HG02759 (cell line): ENCODE results near the gene KRTAP5-2.
A peak's percentile ranks its signal among the peaks of the same experiment; 100 is the strongest.
"Not testable (repeated sequence)": the region's sequence is repeated elsewhere in the genome, so short reads cannot be mapped to it uniquely, and the experiment has no call there.

Experiments
- ATAC-seq: cut with Tn5 transposase; IDR thresholded peaks from one replicate; pipeline ENCODE4 v1.9.1; 2021; ENCODE audit warnings: mild to moderate bottlenecking, moderate library complexity; ENCODE audit not compliant: unreplicated experiment

KRTAP5-2 gene

GRCh38 chr11:1592628-1593027 is 5.5 kb downstream of the KRTAP5-2 start:
- no peak for ATAC-seq

GRCh38 chr11:1589996-1590395 is 8.1 kb downstream of the KRTAP5-2 start:
- ATAC-seq, result no peak

- not testable (repeated sequence) for ATAC-seq
Observed at GRCh38 chr11:1589191-1589963, 8.7 kb downstream of the KRTAP5-2 start.

- no peak for ATAC-seq
Observed at GRCh38 chr11:1586699-1587098, 11.4 kb downstream of the KRTAP5-2 start.

GRCh38 chr11:1584661-1585370 is 13.3 kb downstream of the KRTAP5-2 start, which contains the start of gene KRTAP5-1:
Gene KRTAP5-1 (minus strand): TSS chr11:1585283. CDS start chr11:1585249, 34 bp downstream.
- not testable (repeated sequence) for ATAC-seq

- not testable (repeated sequence) for ATAC-seq
Observed at GRCh38 chr11:1582909-1583308, 15.2 kb downstream of the KRTAP5-2 start.

- no peak for ATAC-seq
Observed at GRCh38 chr11:1581976-1582375, 16.1 kb downstream of the KRTAP5-2 start.

GRCh38 chr11:1576825-1577224 is 21.3 kb downstream of the KRTAP5-2 start:
- ATAC-seq, result no peak

GRCh38 chr11:1575756-1576155 is 22.3 kb downstream of the KRTAP5-2 start:
- not testable (repeated sequence) for ATAC-seq

GRCh38 chr11:1574933-1575242 is 23.2 kb downstream of the KRTAP5-2 start:
- ATAC-seq, result no peak

- ATAC-seq, result no peak
Observed at GRCh38 chr11:1574238-1574932, 23.7 kb downstream of the KRTAP5-2 start.

- ATAC-seq, result no peak
Observed at GRCh38 chr11:1573903-1574237, 24.2 kb downstream of the KRTAP5-2 start.

- no peak for ATAC-seq
Observed at GRCh38 chr11:1573077-1573902, 24.8 kb downstream of the KRTAP5-2 start.

GRCh38 chr11:1572197-1573076 is 25.7 kb downstream of the KRTAP5-2 start, which contains the start of gene DUSP8:
Gene DUSP8 (minus strand): TSS chr11:1572271. CDS start chr11:1565826, 6,445 bp downstream.
- peak; percentile 66 for ATAC-seq

- no peak for ATAC-seq
Observed at GRCh38 chr11:1571760-1572196, 26.3 kb downstream of the KRTAP5-2 start.

- no peak for ATAC-seq
Observed at GRCh38 chr11:1570896-1571759, 27.0 kb downstream of the KRTAP5-2 start.

GRCh38 chr11:1570531-1570895 is 27.6 kb downstream of the KRTAP5-2 start:
- no peak for ATAC-seq

GRCh38 chr11:1570001-1570453 is 28.1 kb downstream of the KRTAP5-2 start:
- no peak for ATAC-seq

GRCh38 chr11:1569251-1569780 is 28.8 kb downstream of the KRTAP5-2 start:
- ATAC-seq, result no peak
